GM12878 (cell line): ENCODE results near the gene PAM16. TPM values are rescaled to one million over a fixed set of nuclear protein-coding genes. Genes with fewer than 3 reads are reported as not detected.

Experiments used
- ATAC-seq: fragments of 200-7000 bp; cut with Tn5 transposase; 3 replicates; pipeline ENCODE4 v1.9.1; 2020; ENCODE audit warnings: mild to moderate bottlenecking, moderate library complexity
- BruUV-seq: library from RNA; stranded (reverse); fragments of 400-500 nt; replicated peaks from 2 replicates; lab custom pipeline; 2021; lab: Mats Ljungman, UMichigan
- CTCF ChIA-PET: fragments of 300-600 bp; sonication (Branson Sonifier 250); formaldehyde crosslinking; extraction: SDS; loops from one replicate; lab custom pipeline; 2021; ENCODE audit warnings: inconsistent platforms; lab: Yijun Ruan, JAX
- POLR2A ChIA-PET: fragments of 350-600 bp; formaldehyde crosslinking; extraction: SDS; loops from one replicate; lab custom pipeline; 2021; ENCODE audit warnings: inconsistent platforms; lab: Charles Lee
- RAD21 ChIA-PET: fragments of 300-600 bp; sonication (Branson Sonifier 250); formaldehyde crosslinking; loops from one replicate; lab custom pipeline; 2023; ENCODE audit warnings: antibody characterized with exemption; ENCODE audit not compliant: unreplicated experiment; lab: Charles Lee
- SMC1A ChIA-PET: fragments of 300-600 bp; sonication (Branson Sonifier 250); formaldehyde crosslinking; loops from one replicate; lab custom pipeline; 2023; ENCODE audit not compliant: unreplicated experiment, uncharacterized antibody; lab: Charles Lee
- DNase-seq: peaks from one replicate; pipeline ENCODE4 v3.0.0-alpha.2; 2011; ENCODE audit warnings: low read depth, low spot score
- FAIRE-seq: peaks from 3 replicates; lab custom pipeline; 2011; peaks lifted over from hg19 to GRCh38; lab: Jason Lieb, UNC
- H2AFZ ChIP-seq: 2 replicates; pipeline ENCODE4 v1.6.0; 2011; ENCODE audit warnings: low read depth, low read length, control low read depth; ENCODE audit not compliant: control insufficient read depth
- H3K27ac ChIP-seq: 2 replicates; pipeline ENCODE4 v1.5.1; 2011; ENCODE audit warnings: control low read depth; ENCODE audit not compliant: control insufficient read depth, insufficient read depth
- H3K27me3 ChIP-seq, 2 experiments: replicated peaks in 1 of 2; 2 replicates each; pipeline versions ENCODE4 v1.6.0 to v1.6.1; 2011; ENCODE audit warnings: low read length in 1 of 2; ENCODE audit not compliant: control insufficient read depth in 2 of 2, insufficient read depth in 2 of 2
- H3K36me3 ChIP-seq, 2 experiments: 2 replicates each; pipeline ENCODE4 v1.5.1; 2011; ENCODE audit warnings: low read length in 1 of 2; ENCODE audit not compliant: control insufficient read depth in 2 of 2, insufficient read depth in 2 of 2
- H3K4me1 ChIP-seq: 2 replicates; pipeline ENCODE4 v1.6.1; 2011; ENCODE audit warnings: mild to moderate bottlenecking, low read length, moderate library complexity, mixed read lengths; ENCODE audit not compliant: control insufficient read depth, insufficient read depth
- H3K4me2 ChIP-seq: 2 replicates; pipeline ENCODE4 v1.6.0; 2011; ENCODE audit warnings: control low read depth; ENCODE audit not compliant: control insufficient read depth, insufficient read depth
- H3K4me3 ChIP-seq: fragments of 200-600 bp; sonication (generic); 2 replicates; pipeline ENCODE4 v1.5.1; 2016
- H3K79me2 ChIP-seq: 2 replicates; pipeline ENCODE4 v1.6.0; 2011; ENCODE audit warnings: low read length; ENCODE audit not compliant: control insufficient read depth, insufficient read depth
- H3K9ac ChIP-seq: 2 replicates; pipeline ENCODE4 v1.8.0; 2011; ENCODE audit warnings: low read length, control low read depth, mixed read lengths; ENCODE audit not compliant: control insufficient read depth, insufficient read depth
- H3K9me3 ChIP-seq: replicated peaks from 3 replicates; pipeline ENCODE4 v1.5.1; 2011; ENCODE audit warnings: mild to moderate bottlenecking, low read length; ENCODE audit not compliant: control insufficient read depth, insufficient read depth
- H4K20me1 ChIP-seq: 2 replicates; pipeline ENCODE4 v1.6.0; 2011; ENCODE audit not compliant: control insufficient read depth, insufficient read depth
- ASH2L ChIP-seq: fragments of 300-600, 200-600 bp; sonication (generic); IDR thresholded peaks from 2 replicates; pipeline ENCODE4 v1.6.1; 2017; ENCODE audit warnings: low read depth, mild to moderate bottlenecking, borderline replicate concordance
- BRCA1 ChIP-seq: IDR thresholded peaks from 2 replicates; pipeline ENCODE4 v1.6.1; 2011; ENCODE audit warnings: low read depth, low read length, improper control_type of control experiment
- CHD1 ChIP-seq: IDR thresholded peaks from 2 replicates; pipeline ENCODE4 v1.6.1; 2012; ENCODE audit warnings: low read depth, low read length, improper control_type of control experiment
- DPF2 ChIP-seq: fragments of 450-650 bp; IDR thresholded peaks from 2 replicates; pipeline ENCODE4 v1.6.1; 2017; ENCODE audit warnings: mild to moderate bottlenecking
- ETV6 ChIP-seq, 2 experiments: fragments of 450-650 bp in 1 of 2; IDR thresholded peaks in 1 of 2; conservative IDR thresholded peaks in 1 of 2; 2 replicates each; pipeline ENCODE4 v1.6.1; 2014; ENCODE audit warnings: antibody characterized with exemption in 1 of 2, borderline replicate concordance in 1 of 2, low read depth in 1 of 2, mild to moderate bottlenecking in 1 of 2, moderate library complexity in 1 of 2
- FOXK2 ChIP-seq: fragments of 450-650 bp; IDR thresholded peaks from 2 replicates; pipeline ENCODE4 v1.6.1; 2017; ENCODE audit warnings: mild to moderate bottlenecking, moderate library complexity
- KAT2A ChIP-seq: conservative IDR thresholded peaks from 2 replicates; pipeline ENCODE4 v1.6.1; 2011; ENCODE audit warnings: low read depth, low read length; ENCODE audit not compliant: control insufficient read depth
- POLR2A ChIP-seq: IDR thresholded peaks from 2 replicates; pipeline ENCODE4 v1.6.1; 2011; ENCODE audit warnings: low read depth, mild to moderate bottlenecking, low read length
- SPI1 ChIP-seq: IDR thresholded peaks from 2 replicates; pipeline ENCODE4 v1.6.1; 2011; ENCODE audit warnings: low read depth, mild to moderate bottlenecking, low read length, moderate library complexity, borderline replicate concordance; ENCODE audit not compliant: insufficient read depth
- SUZ12 ChIP-seq: fragments of 200-600 bp; sonication (generic); IDR thresholded peaks from one replicate; pipeline ENCODE4 v1.6.1; 2018; ENCODE audit warnings: antibody characterized with exemption, mild to moderate bottlenecking; ENCODE audit not compliant: unreplicated experiment
- YY1 ChIP-seq: IDR thresholded peaks from 2 replicates; pipeline ENCODE4 v1.6.1; 2011; ENCODE audit warnings: low read depth, mild to moderate bottlenecking, low read length
- ZNF217 ChIP-seq: fragments of 450-650 bp; IDR thresholded peaks from 2 replicates; pipeline ENCODE4 v1.6.1; 2017; ENCODE audit warnings: antibody characterized with exemption, mild to moderate bottlenecking
- WGBS: methylation state at CpG from one replicate; pipeline ENCODE4 v1.1.6; 2016; ENCODE audit warnings: low lambda C conversion rate; ENCODE audit not compliant: insufficient replicate concordance, insufficient coverage; ENCODE audit errors: missing lambda C conversion rate; 5-methylcytosine and 5-hydroxymethylcytosine counted together
- in situ Hi-C: fragments of 300-500 bp; cut with MboI; formaldehyde crosslinking; loops from 9 replicates; pipeline ENCODE4 v1.14.3; 2018; ENCODE audit warnings: mixed read lengths
- intact Hi-C: fragments of 100-400 bp; cut with micrococcal nuclease; formaldehyde crosslinking; loops from one replicate; pipeline ENCODE4 v1.14.2; 2022; ENCODE audit not compliant: unreplicated experiment
- polyA plus RNA-seq, 11 experiments: library from polyadenylated mRNA; depleted of rRNA in 4 of 11; unstranded in 6 of 11; stranded (reverse) in 5 of 11; fragments of >200 nt; fragmentation: Nextera tagmentation in 4 of 11; fragmentation: Illumina TruSeq in 1 of 11; extraction: Ambion mirVana in 4 of 11; extraction: Trizol in 1 of 11; gene quantifications; 1 replicate in 1 of 11; 2 replicates in 10 of 11; pipeline versions ENCODE4 v1.2.1 to v1.2.3, GENCODE V29; 2011 to 2016; ENCODE audit warnings: inconsistent platforms in 2 of 11, missing spikeins in 2 of 11, low read depth in 1 of 11
- total RNA-seq, 4 experiments: library from RNA; depleted of rRNA in 3 of 4; stranded (reverse); fragments of >200 nt in 3 of 4; fragmentation: Illumina TruSeq in 1 of 4; extraction: Trizol in 1 of 4; gene quantifications; 2 replicates each; pipeline versions ENCODE4 v1.2.1 to v1.2.3, GENCODE V29; 2013 to 2021
- TF ChIP-seq, protein P1 (sequence below): fragments of 450-650 bp; IDR thresholded peaks from 2 replicates; pipeline ENCODE4 v1.6.1; 2016; ENCODE audit warnings: mild to moderate bottlenecking
- TF ChIP-seq, protein P2 (sequence below): IDR thresholded peaks from 2 replicates; pipeline ENCODE4 v1.6.1; 2011; ENCODE audit warnings: mild to moderate bottlenecking, low read depth, low read length, moderate library complexity; ENCODE audit not compliant: insufficient replicate concordance

Gene PAM16
- total and polyA plus RNA-seq, 10 of the 15 experiments (the other 5 are each of a cell fraction or from before 2014, with no cell fraction given): 18.5 to 94.3 (median 51.5) TPM

DNA sequence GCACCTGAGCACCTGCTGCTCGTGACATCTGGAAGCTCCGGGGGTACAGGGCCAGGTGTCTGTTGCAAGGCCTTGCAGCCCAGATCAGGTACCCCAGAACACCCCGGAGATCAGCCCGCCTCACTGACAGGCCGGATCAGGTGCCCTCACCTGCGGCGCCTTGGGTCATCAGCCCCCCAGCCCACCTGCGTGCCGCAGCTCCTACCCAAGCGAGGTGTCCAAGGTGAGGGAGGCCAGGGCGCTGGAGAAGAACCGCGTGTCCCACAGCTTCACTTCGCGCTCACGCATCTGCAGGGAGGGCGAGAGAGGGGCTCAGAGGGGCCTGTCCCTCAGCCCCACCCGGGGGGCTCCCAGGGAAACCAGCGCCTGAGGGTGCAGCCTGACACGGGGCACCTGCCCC, 36.7 kb upstream of the PAM16 start:
- SMC1A ChIA-PET: no interaction called here
- CTCF ChIA-PET: no interaction called here
- Histone ChIP-seq H3K4me3 (no peak overlapping the region), H3K79me2 (no peaks in the 10 kb centered on the region), H3K9me3 (no peaks in the 10 kb centered on the region), H3K4me2 (no peak overlapping the region), H4K20me1 (no peaks in the 10 kb centered on the region), H3K36me3 (peaks cover 5 to 33% of the 10 kb centered on the region in 2 experiments; a peak in 3 of 4 replicates), H3K9ac (no peak overlapping the region), H3K27me3 (no peaks in the 10 kb centered on the region), H3K27ac (no peak overlapping the region), H2AFZ (no peak overlapping the region), H3K4me1 (no peaks in the 10 kb centered on the region)
- ATAC-seq (no peak), FAIRE-seq (no peak), DNase-seq (no peak)
- RAD21 ChIA-PET: no interaction called here
- POLR2A ChIA-PET: no interaction called here
- TF ChIP-seq POLR2A: peak; percentile 13; the same call in 1 of the 2 replicates
- TF ChIP-seq, protein P1, sequence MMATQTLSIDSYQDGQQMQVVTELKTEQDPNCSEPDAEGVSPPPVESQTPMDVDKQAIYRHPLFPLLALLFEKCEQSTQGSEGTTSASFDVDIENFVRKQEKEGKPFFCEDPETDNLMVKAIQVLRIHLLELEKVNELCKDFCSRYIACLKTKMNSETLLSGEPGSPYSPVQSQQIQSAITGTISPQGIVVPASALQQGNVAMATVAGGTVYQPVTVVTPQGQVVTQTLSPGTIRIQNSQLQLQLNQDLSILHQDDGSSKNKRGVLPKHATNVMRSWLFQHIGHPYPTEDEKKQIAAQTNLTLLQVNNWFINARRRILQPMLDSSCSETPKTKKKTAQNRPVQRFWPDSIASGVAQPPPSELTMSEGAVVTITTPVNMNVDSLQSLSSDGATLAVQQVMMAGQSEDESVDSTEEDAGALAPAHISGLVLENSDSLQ: no peak
- 94% methylated on average over 20 of the region's 20 CpGs for WGBS
- in situ Hi-C loops (no loop called here), intact Hi-C loops (no loop called here)
- no TSS peak for BruUV-seq

DNA sequence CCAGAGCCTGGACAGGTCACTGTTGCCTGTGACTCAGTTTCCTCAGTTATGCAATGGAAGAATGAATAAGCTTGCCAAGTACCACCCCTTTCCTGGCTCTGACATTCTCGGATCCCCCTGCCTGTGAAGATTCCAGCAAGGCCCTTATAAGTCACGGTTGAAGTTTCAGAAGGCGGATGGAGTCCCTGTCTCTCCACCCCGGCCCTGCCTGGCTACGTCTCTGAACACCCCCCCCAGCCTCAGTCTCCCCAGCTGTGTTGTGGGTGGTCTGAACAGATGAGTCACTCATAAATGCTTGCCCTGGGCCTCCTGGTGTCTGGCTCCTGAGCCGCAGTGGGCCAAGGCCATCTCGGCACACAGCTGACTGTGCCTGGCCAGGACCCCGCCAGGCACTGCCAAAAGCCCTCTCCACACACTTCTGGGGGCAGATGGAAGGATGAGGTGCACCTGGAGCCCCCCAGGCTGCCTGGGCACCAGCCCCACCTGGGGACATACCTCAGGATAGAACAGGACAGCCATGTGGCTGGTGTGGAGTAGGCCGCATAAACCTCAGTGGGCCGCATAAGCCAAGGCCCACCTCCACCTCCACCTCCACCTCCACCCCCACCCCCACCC, 35.9 kb upstream of the PAM16 start:
- ChIA-PET RAD21 (no interaction called here), POLR2A (no interaction called here), SMC1A (no interaction called here), CTCF (interaction anchor here (1.6 kb wide), 1 partner anchor 16 kb away, joined by 7 read pairs; no protein-coding TSS in a partner anchor)
- Histone ChIP-seq H4K20me1 (no peaks in the 10 kb centered on the region), H3K36me3 (peaks cover 5 to 31% of the 10 kb centered on the region in 2 experiments; a peak in 3 of 4 replicates), H3K4me3 (no peak overlapping the region), H3K4me2 (no peak overlapping the region), H3K9me3 (no peaks in the 10 kb centered on the region), H3K79me2 (no peaks in the 10 kb centered on the region), H3K9ac (no peak overlapping the region), H3K27me3 (no peaks in the 10 kb centered on the region), H3K4me1 (no peaks in the 10 kb centered on the region)
- ATAC-seq: no peak
- intact Hi-C loops (no loop called here), in situ Hi-C loops (no loop called here)
- DNase-seq: no peak
- BruUV-seq: no TSS peak
- no peak for FAIRE-seq
- TF ChIP-seq DPF2: no peak
- TF ChIP-seq ETV6 (conservative IDR thresholded peaks at IDR 0.05 in 1 of 2, IDR thresholded peaks at IDR 0.05 in 1 of 2; ENCODE audit: borderline replicate concordance in 1 of 2, low read depth in 1 of 2): no peak
- TF ChIP-seq SPI1: no peak
- TF ChIP-seq ZNF217: no peak
- no peak for TF ChIP-seq BRCA1
- no peak for TF ChIP-seq KAT2A
- TF ChIP-seq FOXK2: no peak
- TF ChIP-seq SUZ12: no peak
- no peak for TF ChIP-seq YY1
- no peak for TF ChIP-seq CHD1
- TF ChIP-seq, protein P2, sequence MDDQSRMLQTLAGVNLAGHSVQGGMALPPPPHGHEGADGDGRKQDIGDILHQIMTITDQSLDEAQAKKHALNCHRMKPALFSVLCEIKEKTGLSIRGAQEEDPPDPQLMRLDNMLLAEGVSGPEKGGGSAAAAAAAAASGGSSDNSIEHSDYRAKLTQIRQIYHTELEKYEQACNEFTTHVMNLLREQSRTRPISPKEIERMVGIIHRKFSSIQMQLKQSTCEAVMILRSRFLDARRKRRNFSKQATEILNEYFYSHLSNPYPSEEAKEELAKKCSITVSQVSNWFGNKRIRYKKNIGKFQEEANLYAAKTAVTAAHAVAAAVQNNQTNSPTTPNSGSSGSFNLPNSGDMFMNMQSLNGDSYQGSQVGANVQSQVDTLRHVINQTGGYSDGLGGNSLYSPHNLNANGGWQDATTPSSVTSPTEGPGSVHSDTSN: no peak
- TF ChIP-seq ASH2L: no peak
- TF ChIP-seq, all 136 proteins: peak for 0
- 94% methylated on average over 10 of the region's 10 CpGs for WGBS
- no peak overlapping the region for H3K27ac ChIP-seq
- no peak overlapping the region for H2AFZ ChIP-seq
